Erythroblast (primary cell): ENCODE data around the gene TMEM129.

Experiments
- GATA1 ChIP-seq: IDR thresholded peaks from 2 replicates; pipeline ENCODE4 v1.6.1; 2011; ENCODE audit warnings: low read depth, mild to moderate bottlenecking, control low read depth, low read length, moderate library complexity
- POLR2A ChIP-seq: IDR thresholded peaks from 2 replicates; pipeline ENCODE4 v1.6.1; 2011; ENCODE audit warnings: mild to moderate bottlenecking, low read length

GRCh38 chr4:1678244-1678643 lies 42.9 kb downstream of the TMEM129 start:
- TF ChIP-seq POLR2A (no peak), GATA1 (no peak)
